ENCODE measurements around the gene AKAP6.

The AKAP6 gene

DNA sequence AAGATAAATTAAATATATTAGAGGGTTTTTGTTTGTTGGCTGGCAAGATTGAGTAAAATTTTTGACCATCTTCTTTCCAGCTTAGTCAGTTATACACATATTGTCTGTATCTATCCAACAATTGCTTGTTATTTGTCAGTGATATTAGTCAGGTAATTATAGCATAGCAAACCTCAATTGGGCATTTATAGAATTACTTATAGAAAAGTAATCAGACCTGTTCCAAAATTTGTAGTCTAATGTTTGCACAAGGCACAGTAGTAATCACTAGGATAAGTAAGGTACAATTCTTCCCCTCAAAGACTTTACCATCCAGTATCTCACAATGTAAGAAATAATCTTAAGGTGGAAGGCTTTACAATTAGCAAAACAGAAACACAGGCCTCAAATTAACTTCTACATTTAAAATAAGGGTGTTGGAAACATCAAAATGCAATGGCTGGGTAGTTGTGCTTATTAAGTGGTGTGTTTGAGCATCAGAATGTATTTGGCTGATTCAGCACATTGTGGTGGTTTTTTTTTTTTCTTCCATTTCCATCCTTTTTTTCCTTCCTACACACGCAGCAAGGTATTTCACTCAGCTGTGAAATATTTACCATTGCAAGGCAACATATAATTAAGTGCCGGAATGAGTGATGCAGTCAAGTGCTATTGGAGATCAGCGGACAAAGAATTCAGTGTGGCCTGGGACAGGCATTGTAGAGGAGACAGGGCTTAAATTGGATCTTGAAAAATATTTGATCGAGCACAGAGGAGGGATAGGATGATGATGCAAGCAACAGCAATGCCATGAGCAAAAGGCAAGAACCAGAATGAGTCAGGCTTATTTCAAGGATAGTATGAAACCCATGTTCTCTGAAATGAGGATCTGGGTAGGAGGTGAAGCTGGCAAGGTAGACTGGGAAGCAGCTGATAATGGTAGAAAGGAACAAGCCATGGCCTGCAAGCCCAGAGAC is 178.2 kb downstream of the AKAP6 start:
- CTCF ChIA-PET, result no interaction called here
- no peaks in the 10 kb centered on the region for H3K4me1 Mint-ChIP-seq
- H3K9me3 Mint-ChIP-seq, result no peaks in the 10 kb centered on the region
- H3K27ac Mint-ChIP-seq, result no peak overlapping the region
- no peak for DNase-seq
- H3K4me3 Mint-ChIP-seq, result no peak overlapping the region
- H3K36me3 Mint-ChIP-seq, result no peaks in the 10 kb centered on the region
- H3K27me3 Mint-ChIP-seq, result no peaks in the 10 kb centered on the region

DNA sequence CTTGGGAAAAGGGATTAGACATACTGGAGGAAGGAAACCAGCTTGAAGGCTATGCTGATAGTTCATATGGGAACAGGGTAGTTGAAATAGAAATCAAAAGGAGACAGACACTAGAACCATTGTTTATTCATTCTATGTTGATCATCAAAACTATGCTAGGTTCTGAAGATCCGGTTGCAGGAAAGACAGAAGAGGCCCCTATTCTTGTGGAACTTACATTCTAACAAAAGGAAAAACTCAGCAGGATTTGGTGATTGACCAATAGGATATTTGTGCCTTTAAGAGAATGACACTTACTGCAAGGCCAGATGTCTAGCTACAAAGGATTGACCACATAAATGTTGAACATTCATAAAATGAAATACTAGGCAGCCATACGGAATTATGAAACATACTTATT is 179.2 kb downstream of the AKAP6 start:
- Mint-ChIP-seq H3K27me3 (no peaks in the 10 kb centered on the region), H3K4me3 (no peak overlapping the region), H3K27ac (no peak overlapping the region), H3K36me3 (no peaks in the 10 kb centered on the region), H3K9me3 (no peaks in the 10 kb centered on the region), H3K4me1 (no peaks in the 10 kb centered on the region)
- CTCF ChIA-PET, result no interaction called here
- no peak for DNase-seq

DNA sequence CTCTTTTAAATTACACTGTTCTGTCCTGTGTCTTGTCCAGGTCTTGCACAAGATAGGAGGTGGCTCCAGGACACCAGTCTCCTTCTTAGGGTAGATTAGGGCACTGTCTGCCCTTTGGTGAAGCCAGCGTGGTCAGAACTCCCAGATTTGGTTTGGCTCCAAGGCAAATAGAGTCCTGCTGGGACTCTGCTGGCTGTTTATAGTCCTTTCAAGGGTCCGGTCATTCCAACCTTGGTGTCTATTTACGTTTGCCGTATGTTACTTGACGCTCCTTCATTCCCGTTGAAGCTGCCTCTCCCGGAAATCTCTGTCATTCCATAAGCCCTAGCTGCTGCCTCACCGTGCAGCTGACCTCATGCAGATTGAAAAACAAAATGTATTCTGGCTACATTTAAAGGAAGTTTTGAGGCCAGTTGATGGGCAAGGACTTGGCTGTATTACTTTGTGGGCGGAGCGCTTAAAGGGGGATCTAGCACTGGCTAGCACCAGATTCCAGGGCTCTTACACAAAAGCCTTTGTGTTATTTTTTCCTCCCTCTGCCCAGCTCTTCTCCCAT is 180.6 kb downstream of the AKAP6 start:
- Mint-ChIP-seq H3K36me3 (no peaks in the 10 kb centered on the region), H3K27ac (no peak overlapping the region), H3K27me3 (no peaks in the 10 kb centered on the region), H3K9me3 (no peaks in the 10 kb centered on the region), H3K4me3 (no peak overlapping the region), H3K4me1 (no peaks in the 10 kb centered on the region)
- CTCF ChIA-PET, result no interaction called here
- no peak for DNase-seq

- CTCF ChIA-PET, result no interaction called here
- Mint-ChIP-seq H3K9me3 (no peaks in the 10 kb centered on the region), H3K4me1 (no peaks in the 10 kb centered on the region), H3K27ac (no peak overlapping the region), H3K4me3 (no peak overlapping the region), H3K27me3 (no peaks in the 10 kb centered on the region), H3K36me3 (no peaks in the 10 kb centered on the region)
- no peak for DNase-seq
Observed at GRCh38 chr14:32510815-32511214, 181.7 kb downstream of the AKAP6 start.

DNA sequence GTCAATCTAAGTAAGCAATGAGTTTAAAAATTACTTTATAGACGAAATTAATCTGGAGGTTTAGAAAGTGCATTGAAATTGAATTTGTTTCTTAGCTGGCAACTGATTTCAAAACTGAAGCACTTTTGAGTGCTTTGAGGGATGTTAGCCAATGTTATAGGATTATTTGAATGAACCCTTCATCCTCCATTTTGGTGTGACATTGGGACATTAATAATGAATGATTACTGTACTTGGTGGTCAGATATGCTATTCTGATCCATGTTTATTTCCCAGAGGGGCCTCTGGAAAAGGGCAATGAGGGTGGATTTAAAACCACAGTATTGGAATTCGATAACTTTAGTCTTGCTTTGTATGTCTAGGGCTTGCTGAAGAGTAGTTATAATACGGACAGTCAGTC is 183.2 kb downstream of the AKAP6 start:
- Mint-ChIP-seq H3K4me3 (no peak overlapping the region), H3K4me1 (no peaks in the 10 kb centered on the region), H3K27ac (no peak overlapping the region), H3K36me3 (no peaks in the 10 kb centered on the region), H3K27me3 (no peaks in the 10 kb centered on the region), H3K9me3 (no peaks in the 10 kb centered on the region)
- no peak for DNase-seq
- CTCF ChIA-PET, result interaction anchor here (0.9 to 1.6 kb wide), 2 partner anchors 10 to 39 kb away, joined by 3 to 5 read pairs; no protein-coding TSS in a partner anchor

DNA sequence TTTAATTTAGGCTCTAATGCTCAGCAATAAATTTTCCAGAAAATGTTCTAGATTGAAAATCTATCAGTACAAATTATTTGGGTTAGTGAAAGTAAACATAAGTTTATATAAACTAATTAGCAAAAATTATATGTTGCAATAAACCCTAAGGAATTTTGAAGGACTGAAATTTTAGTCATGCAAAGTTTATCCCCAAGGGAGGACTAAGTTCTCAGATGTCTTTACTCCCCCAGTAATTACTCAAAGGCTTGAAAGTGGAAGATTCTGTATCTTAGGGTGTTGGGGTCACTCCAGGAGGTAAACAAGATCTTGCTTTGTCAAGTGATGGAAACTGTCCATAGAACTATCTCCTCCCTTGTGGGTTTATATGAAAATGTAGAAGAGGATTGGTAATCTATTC is 183.7 kb downstream of the AKAP6 start:
- no peaks in the 10 kb centered on the region for H3K27me3 Mint-ChIP-seq
- no peaks in the 10 kb centered on the region for H3K9me3 Mint-ChIP-seq
- H3K4me3 Mint-ChIP-seq, result no peak overlapping the region
- no peaks in the 10 kb centered on the region for H3K4me1 Mint-ChIP-seq
- no peak for DNase-seq
- CTCF ChIA-PET, result interaction anchor here (0.9 to 1.6 kb wide), 3 partner anchors 11 to 43 kb away, joined by 3 to 5 read pairs (median 3); no protein-coding TSS in a partner anchor
- no peaks in the 10 kb centered on the region for H3K36me3 Mint-ChIP-seq
- H3K27ac Mint-ChIP-seq, result no peak overlapping the region

- CTCF ChIA-PET, result interaction anchor here (1.2 to 1.5 kb wide), 3 partner anchors 44 to 443 kb away, joined by 3 read pairs; no protein-coding TSS in a partner anchor
- no peaks in the 10 kb centered on the region for H3K4me1 Mint-ChIP-seq
- H3K27me3 Mint-ChIP-seq, result no peaks in the 10 kb centered on the region
- no peak overlapping the region for H3K27ac Mint-ChIP-seq
- H3K36me3 Mint-ChIP-seq, result no peaks in the 10 kb centered on the region
- no peak for DNase-seq
- no peak overlapping the region for H3K4me3 Mint-ChIP-seq
- no peaks in the 10 kb centered on the region for H3K9me3 Mint-ChIP-seq
Observed at GRCh38 chr14:32513571-32514009, 184.5 kb downstream of the AKAP6 start.

GRCh38 chr14:32514236-32514635 is 185.1 kb downstream of the AKAP6 start:
- DNase-seq, result no peak
- no peak overlapping the region for H3K4me3 Mint-ChIP-seq
- no peaks in the 10 kb centered on the region for H3K27me3 Mint-ChIP-seq
- H3K4me1 Mint-ChIP-seq, result no peaks in the 10 kb centered on the region
- CTCF ChIA-PET, result interaction anchor here (1.2 to 1.5 kb wide), 3 partner anchors 44 to 444 kb away, joined by 3 read pairs; no protein-coding TSS in a partner anchor
- no peak overlapping the region for H3K27ac Mint-ChIP-seq
- no peaks in the 10 kb centered on the region for H3K36me3 Mint-ChIP-seq
- H3K9me3 Mint-ChIP-seq, result no peaks in the 10 kb centered on the region

DNA sequence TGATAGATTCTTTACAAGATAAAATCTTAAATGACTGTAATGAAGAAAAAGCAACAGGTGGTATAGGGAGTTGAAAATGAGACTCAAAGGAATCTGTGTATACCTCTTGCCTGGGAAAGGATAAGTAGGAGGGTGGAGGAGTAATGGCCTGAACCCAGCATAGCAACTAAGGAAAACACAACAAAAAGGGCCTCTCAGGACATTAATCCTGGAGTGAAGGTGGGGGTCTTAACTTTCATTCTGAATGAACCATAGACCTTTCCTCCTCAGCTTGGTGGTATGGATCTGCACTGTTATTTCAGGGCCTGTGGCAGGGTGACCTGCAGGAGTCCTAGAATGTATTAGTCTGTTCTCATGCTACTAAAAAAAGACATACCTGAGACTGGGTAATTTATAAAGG is 185.6 kb downstream of the AKAP6 start:
- no peak for DNase-seq
- no peak overlapping the region for H3K27ac Mint-ChIP-seq
- CTCF ChIA-PET, result interaction anchor here (1.2 to 1.5 kb wide), 2 partner anchors 256 to 444 kb away, joined by 3 read pairs; no protein-coding TSS in a partner anchor
- no peaks in the 10 kb centered on the region for H3K4me1 Mint-ChIP-seq
- H3K27me3 Mint-ChIP-seq, result no peaks in the 10 kb centered on the region
- H3K4me3 Mint-ChIP-seq, result no peak overlapping the region
- no peaks in the 10 kb centered on the region for H3K9me3 Mint-ChIP-seq
- H3K36me3 Mint-ChIP-seq, result no peaks in the 10 kb centered on the region

GRCh38 chr14:32524609-32525375 is 195.7 kb downstream of the AKAP6 start:
- Mint-ChIP-seq H3K4me1 (no peaks in the 10 kb centered on the region), H3K36me3 (no peaks in the 10 kb centered on the region), H3K27ac (no peak overlapping the region), H3K9me3 (no peaks in the 10 kb centered on the region), H3K27me3 (no peaks in the 10 kb centered on the region), H3K4me3 (no peak overlapping the region)
- DNase-seq, result no peak
- CTCF ChIA-PET, result interaction anchor here (0.6 kb wide), 1 partner anchor 1726 kb away, joined by 3 read pairs; no protein-coding TSS in a partner anchor

DNA sequence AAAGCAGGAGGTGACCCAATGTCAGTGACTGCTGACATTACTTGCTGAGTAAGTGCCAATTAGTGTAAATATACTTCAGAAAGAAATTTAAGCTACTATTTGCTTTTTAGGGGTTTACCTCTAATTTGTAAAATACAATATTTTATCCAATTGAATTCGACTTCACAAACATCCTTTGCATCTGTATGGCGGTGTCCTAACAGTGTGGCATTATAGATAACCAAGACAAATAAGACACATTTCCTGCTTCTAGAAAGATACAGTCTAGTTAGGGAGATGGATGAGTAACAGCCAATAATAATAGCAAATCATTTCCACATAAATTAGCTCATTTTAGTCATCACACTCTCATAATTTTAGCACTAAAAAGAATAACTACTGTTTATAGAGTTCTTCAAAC is 196.5 kb downstream of the AKAP6 start:
- CTCF ChIA-PET, result no interaction called here
- no peak for DNase-seq
- no peak overlapping the region for H3K4me3 Mint-ChIP-seq
- no peaks in the 10 kb centered on the region for H3K36me3 Mint-ChIP-seq
- H3K27ac Mint-ChIP-seq, result no peak overlapping the region
- no peaks in the 10 kb centered on the region for H3K27me3 Mint-ChIP-seq
- no peaks in the 10 kb centered on the region for H3K4me1 Mint-ChIP-seq
- no peaks in the 10 kb centered on the region for H3K9me3 Mint-ChIP-seq

DNA sequence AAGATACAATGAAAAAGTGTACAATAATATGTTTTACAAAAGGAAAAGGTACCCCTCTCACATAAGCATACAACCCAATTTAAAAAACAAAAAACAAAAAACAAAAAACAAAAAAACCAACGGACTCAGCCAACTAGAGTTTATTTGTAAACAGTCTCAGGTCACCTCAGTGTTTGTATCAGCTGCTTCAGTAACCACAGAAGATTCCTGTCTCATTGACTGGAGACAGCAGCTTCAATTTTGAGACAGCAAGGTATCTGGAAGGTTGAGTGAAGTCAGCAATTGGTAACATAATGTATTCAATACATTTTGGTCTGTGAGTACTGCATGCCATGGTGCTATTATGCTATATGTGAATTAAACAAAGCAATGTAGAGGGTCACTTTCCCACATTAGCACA is 201.7 kb downstream of the AKAP6 start:
- Mint-ChIP-seq H3K9me3 (no peaks in the 10 kb centered on the region), H3K36me3 (no peaks in the 10 kb centered on the region), H3K27me3 (no peaks in the 10 kb centered on the region), H3K4me1 (no peaks in the 10 kb centered on the region), H3K27ac (no peak overlapping the region), H3K4me3 (no peak overlapping the region)
- DNase-seq, result no peak
- CTCF ChIA-PET, result no interaction called here

DNA sequence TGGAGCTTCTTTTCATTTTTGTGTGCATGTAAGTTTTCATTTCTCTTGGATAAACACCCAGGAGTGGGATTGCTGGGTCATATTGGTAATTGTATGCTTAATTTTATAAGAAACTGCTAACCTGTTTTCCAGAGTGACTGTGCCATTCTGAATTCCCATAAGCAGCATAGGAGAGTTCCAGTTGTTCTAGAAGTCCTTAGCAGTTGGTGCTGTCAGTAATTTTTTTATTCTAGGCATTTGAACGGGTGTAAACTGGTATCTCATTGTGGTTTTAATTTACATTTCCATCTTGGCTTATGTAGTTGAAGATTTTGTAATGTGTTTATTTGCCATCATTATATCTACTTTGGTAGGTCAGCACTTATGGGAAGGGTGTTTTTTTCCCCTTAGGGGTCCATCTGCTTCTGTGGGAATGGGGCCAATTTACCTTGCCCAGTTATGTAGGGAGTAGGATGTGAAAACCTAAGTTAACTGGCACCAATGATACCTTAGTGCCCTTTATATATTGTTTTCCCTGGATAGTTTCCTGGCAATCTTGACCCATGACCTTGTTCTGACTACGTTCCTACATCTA is 202.9 kb downstream of the AKAP6 start:
- H3K9me3 Mint-ChIP-seq, result no peaks in the 10 kb centered on the region
- no peaks in the 10 kb centered on the region for H3K36me3 Mint-ChIP-seq

DNA sequence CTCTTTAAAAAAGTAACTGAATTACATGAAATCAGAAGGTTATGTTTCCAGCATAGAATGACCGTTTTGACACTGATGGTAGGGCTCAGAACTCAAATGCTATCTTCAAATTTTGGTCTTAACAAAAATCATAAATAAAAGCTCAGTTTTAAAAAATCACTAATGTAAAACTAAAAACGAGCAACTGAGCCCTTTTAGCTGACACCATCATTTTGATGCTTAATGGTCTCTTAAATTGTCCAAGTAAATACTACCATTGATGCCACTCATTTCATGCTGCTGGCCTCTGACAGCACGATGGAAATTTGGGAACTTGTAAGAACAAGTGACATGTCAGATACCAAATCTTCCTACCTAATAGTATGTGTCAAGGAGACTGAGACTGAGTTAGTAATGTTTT is 205.0 kb downstream of the AKAP6 start:
- no peaks in the 10 kb centered on the region for H3K4me1 Mint-ChIP-seq
- no peak overlapping the region for H3K4me3 Mint-ChIP-seq
- CTCF ChIA-PET, result no interaction called here
- no peaks in the 10 kb centered on the region for H3K27me3 Mint-ChIP-seq
- H3K27ac Mint-ChIP-seq, result no peak overlapping the region
- no peaks in the 10 kb centered on the region for H3K36me3 Mint-ChIP-seq
- no peak for DNase-seq
- H3K9me3 Mint-ChIP-seq, result no peaks in the 10 kb centered on the region

More for the DNA sequence above, 202.9 kb downstream of the AKAP6 start:
- H3K4me1 Mint-ChIP-seq, result no peaks in the 10 kb centered on the region
- no peak overlapping the region for H3K27ac Mint-ChIP-seq
- no peak overlapping the region for H3K4me3 Mint-ChIP-seq
- DNase-seq, result no peak
- no peaks in the 10 kb centered on the region for H3K27me3 Mint-ChIP-seq
- CTCF ChIA-PET, result no interaction called here

Measured in activated naive CD4-positive, alpha-beta T cell treated with anti-CD3 and anti-CD28 coated beads, Interleukin-2, amount 10 ng/mL, durations not matched to agents 7 days and 5 days (primary cell).